K562 treated with DMSO at 1 percent for 4 hours (cell line): ENCODE measurements around the gene TIE1. TPM values are rescaled to one million over a fixed set of nuclear protein-coding genes. Genes with fewer than 3 reads are reported as not detected.

Experiments used
- total RNA-seq: library from RNA; unstranded; fragments of 300-600 nt; gene quantifications from 2 replicates; pipeline ENCODE4 v1.2.3, GENCODE V29; 2022; ENCODE audit not compliant: insufficient read depth

TIE1 gene
- not detected in 2 replicates for total RNA-seq

GRCh38 chr1:43300378-43301094 lies at the start of gene TIE1:
TIE1 (plus strand) TSS chr1:43300982; CDS start chr1:43301072, 90 bp downstream.

DNA sequence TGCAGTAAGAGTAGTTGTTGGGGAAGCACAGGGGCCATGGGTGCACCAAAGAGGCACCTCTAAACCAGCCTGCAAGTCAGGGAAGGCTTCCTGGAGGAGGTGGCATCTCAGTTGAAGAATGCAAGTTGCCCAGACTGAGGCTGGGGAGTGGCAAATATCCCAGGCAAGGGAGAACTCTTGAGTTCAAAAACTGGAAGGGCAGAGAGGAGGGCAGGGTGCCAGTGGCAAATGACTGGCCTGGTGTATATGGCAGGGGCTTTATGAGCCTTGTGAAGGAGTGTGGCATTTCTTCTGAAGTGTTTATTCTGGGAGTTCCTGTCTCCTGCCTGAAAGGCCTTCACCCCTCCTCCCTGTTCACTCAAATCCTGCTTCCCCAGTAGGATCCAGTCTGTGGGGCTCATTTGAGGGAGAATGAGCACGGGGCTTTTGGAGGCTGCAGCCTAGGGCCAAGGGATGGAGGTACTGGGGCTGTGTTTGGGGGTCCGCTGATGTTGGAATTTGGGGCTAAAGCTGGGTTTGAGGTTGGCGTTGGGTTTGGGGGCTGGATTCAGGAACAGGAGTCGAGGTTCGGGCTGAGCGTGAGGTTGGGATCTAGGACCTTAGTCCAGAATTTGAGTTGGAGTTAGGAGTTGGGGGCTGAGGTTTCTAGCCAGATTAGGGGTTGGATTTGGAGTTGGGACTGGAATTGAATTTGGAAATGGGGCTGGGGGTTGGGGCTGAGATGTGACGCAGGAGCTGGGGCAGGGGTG lies 31.0 kb upstream of the TIE1 start, which contains the start of gene TMEM125:
Gene TMEM125 (plus strand): TSS at position 357 of the 749 bp plus-strand sequence. CDS start 2,740 bp downstream, outside the sequence.

DNA sequence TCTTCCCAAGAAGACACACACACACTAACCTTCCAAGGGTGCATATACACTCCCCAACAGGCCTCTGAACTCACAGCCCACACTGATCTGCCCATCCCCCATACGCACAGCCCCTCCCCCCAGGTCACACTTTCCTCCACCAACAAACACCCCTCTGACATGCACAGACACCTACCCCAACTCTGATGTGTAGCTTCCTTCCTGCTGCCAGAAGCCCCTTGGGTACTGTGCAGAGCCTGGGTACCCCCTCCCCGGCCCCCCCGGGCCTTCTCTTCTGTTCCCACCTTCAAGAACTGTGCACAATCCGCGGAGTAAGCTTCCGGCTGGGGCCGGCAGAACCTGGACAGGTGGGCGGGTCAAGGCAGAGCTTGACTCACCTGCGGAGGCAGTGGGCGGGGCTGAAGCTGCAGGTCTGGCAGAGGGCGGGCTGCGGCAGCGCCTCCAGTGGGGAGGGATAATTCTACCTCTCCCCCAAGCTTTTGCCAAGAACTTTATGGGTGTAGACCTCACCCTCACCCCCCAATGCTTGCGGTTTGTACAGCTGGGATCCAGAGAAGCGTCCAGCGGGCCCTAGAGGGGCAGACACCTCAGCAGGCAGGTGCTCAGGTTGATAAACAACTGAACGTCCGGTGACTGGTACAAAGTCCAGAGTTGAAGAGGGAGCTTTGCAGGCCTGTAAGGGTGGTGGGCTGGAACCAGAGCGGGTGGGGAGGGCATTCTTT lies 15.4 kb upstream of the TIE1 start, which contains the start of gene C1orf210:
Gene C1orf210 (minus strand): TSS at position 313 of the 722 bp plus-strand sequence. CDS start 2,311 bp downstream, outside the sequence.

DNA sequence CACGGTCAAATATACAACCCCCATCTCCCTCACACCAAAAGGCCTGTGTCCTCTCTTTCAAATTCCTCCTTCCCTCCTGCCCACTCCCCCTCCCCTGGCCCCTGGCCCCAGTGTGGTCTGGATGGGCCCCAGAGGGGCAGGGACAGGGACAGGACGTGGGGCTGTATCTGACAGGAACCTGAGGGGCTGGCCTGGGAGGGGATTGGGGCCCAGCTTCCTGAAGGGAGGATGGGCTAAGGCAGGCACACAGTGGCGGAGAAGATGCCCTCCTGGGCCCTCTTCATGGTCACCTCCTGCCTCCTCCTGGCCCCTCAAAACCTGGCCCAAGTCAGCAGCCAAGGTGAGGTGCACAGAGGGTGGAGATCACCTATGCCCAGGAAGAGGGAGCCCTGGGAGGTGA lies 36.8 kb downstream of the TIE1 start, which contains the start of gene MPL:
Gene MPL (plus strand): TSS at position 231 of the 400 bp plus-strand sequence. CDS start 31 bp downstream, at position 262.

DNA sequence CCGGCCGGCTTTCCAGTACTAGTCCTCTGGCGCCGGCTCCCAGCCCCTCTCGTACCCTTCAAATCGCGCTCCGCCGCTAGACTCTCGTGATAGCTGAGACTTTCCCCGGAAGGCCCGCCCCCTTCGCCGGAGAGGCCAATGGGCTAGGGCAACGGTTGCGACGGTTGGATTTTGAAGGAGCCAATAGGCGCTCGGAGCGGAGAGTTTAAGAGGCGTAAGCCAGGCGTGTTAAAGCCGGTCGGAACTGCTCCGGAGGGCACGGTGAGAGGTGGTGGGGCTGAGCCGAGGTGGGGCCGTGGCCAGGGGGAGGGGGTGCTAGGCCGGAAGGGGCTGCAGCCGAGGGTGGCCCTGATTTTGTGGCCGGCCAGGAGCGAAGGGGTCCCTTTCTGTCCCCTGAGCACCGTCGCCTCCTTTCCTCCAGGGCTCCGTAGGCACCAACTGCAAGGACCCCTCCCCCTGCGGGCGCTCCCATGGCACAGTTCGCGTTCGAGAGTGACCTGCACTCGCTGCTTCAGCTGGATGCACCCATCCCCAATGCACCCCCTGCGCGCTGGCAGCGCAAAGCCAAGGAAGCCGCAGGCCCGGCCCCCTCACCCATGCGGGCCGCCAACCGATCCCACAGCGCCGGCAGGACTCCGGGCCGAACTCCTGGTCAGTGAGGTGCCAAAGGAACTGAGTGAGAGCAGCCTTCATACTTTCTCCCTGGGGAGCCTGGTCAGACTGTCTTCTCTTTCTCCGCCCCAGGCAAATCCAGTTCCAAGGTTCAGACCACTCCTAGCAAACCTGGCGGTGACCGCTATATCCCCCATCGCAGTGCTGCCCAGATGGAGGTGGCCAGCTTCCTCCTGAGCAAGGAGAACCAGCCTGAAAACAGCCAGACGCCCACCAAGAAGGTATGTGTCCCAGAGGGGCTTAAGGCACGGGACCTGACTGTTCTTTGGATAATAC lies 58.2 kb downstream of the TIE1 start, which contains the start of gene CDC20:
Gene CDC20 (plus strand): TSS at position 236 of the 948 bp plus-strand sequence. CDS start 235 bp downstream, at position 471.

GRCh38 chr1:43367904-43368645 lies 67.3 kb downstream of the TIE1 start, which contains the start of gene ELOVL1:
ELOVL1 (minus strand) TSS chr1:43368011; CDS start chr1:43365609, 2,402 bp downstream.

Other genes with a start within 250 kb of the TIE1 start
- gene EBNA1BP2, start 128.7 kb upstream of the TIE1 start, total RNA-seq: 81.8 and 100.0 TPM in 2 replicates
- gene CFAP57, start 128.7 kb upstream of the TIE1 start, total RNA-seq: not detected in 2 replicates
- gene TMEM125, start 31.0 kb upstream of the TIE1 start, total RNA-seq: 0.36 TPM in 1 of 2 replicates, not detected in the other
- gene C1orf210, start 15.4 kb upstream of the TIE1 start, total RNA-seq: not detected in 2 replicates
- not detected in 2 replicates for gene MPL, start 36.8 kb downstream of the TIE1 start, total RNA-seq
- gene CDC20, start 58.0 kb downstream of the TIE1 start, total RNA-seq: 131 and 137 TPM in 2 replicates
- gene ELOVL1, start 67.0 kb downstream of the TIE1 start, total RNA-seq: 87.0 and 121 TPM in 2 replicates
- 47.2 and 48.6 TPM in 2 replicates for gene MED8, start 88.8 kb downstream of the TIE1 start, total RNA-seq
- gene SZT2, start 88.9 kb downstream of the TIE1 start, total RNA-seq: 13.9 and 21.8 TPM in 2 replicates
- 6.8 and 8.5 TPM in 2 replicates for gene HYI, start 152.9 kb downstream of the TIE1 start, total RNA-seq
- 2.1 TPM in 2 replicates for gene PTPRF, start 229.9 kb downstream of the TIE1 start, total RNA-seq